NB4 (cell line): ENCODE results near the gene TMEM218.

Experiments
- DNase-seq: peaks from one replicate; pipeline ENCODE4 v3.0.0; 2010; ENCODE audit warnings: low read depth
- H3K4me3 ChIP-seq: one replicate; pipeline ENCODE4 v1.5.1; 2011; ENCODE audit warnings: mild to moderate bottlenecking, low read depth, low read length, moderate library complexity
- MYC ChIP-seq: IDR thresholded peaks from 2 replicates; pipeline ENCODE4 v1.6.1; 2011; ENCODE audit warnings: low read depth, low read length
- POLR2A ChIP-seq: IDR thresholded peaks from 2 replicates; pipeline ENCODE4 v1.6.1; 2011; ENCODE audit warnings: mild to moderate bottlenecking; ENCODE audit not compliant: insufficient read length; ENCODE audit errors: extremely low read depth
- TF ChIP-seq, protein P1 (sequence below): IDR thresholded peaks from one replicate; pipeline ENCODE4 v1.5.1; 2012; ENCODE audit warnings: low read depth, low read length
- TF ChIP-seq, protein P2 (sequence below): IDR thresholded peaks from 2 replicates; pipeline ENCODE4 v1.6.1; 2011; ENCODE audit warnings: low read depth, low read length

TMEM218 gene

DNA sequence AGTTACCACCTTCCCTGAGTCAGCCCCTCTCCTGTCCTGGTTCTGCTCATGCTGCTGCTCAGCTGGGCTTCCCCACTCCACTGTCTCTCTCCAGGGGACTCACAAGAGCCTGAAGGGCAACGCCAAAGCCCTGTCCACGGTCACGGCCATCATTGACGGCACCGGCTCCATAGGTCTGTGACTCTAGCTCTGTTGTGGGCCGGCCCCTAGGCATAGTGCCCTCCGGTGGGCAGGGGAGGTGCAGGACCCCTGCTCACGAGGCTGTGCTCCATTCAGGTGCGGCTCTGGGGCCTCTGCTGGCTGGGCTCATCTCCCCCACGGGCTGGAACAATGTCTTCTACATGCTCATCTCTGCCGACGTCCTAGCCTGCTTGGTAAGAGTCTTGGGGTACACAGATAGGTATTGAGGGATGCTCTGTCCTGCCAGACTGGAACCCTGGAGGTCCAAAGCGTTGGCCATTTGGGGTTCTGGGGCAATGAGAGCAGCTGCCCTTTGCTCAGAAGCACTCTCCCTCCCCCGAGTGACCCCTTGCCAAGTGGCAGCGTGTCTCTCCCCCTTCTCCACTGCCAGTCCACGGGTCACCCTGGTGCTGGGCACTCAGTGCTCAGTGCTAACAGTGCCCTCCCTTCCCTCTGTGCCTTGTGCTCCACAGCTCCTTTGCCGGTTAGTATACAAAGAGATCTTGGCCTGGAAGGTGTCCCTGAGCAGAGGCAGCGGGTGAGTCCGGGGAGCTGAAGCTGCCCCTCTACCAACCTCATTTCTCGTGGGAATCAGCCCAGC lies 25.9 kb downstream of the TMEM218 start:
- no peak overlapping the region for H3K4me3 ChIP-seq
- DNase-seq, result no peak
- TF ChIP-seq, protein P1, sequence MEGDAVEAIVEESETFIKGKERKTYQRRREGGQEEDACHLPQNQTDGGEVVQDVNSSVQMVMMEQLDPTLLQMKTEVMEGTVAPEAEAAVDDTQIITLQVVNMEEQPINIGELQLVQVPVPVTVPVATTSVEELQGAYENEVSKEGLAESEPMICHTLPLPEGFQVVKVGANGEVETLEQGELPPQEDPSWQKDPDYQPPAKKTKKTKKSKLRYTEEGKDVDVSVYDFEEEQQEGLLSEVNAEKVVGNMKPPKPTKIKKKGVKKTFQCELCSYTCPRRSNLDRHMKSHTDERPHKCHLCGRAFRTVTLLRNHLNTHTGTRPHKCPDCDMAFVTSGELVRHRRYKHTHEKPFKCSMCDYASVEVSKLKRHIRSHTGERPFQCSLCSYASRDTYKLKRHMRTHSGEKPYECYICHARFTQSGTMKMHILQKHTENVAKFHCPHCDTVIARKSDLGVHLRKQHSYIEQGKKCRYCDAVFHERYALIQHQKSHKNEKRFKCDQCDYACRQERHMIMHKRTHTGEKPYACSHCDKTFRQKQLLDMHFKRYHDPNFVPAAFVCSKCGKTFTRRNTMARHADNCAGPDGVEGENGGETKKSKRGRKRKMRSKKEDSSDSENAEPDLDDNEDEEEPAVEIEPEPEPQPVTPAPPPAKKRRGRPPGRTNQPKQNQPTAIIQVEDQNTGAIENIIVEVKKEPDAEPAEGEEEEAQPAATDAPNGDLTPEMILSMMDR, result peak; percentile 15
- no peak for TF ChIP-seq MYC

DNA sequence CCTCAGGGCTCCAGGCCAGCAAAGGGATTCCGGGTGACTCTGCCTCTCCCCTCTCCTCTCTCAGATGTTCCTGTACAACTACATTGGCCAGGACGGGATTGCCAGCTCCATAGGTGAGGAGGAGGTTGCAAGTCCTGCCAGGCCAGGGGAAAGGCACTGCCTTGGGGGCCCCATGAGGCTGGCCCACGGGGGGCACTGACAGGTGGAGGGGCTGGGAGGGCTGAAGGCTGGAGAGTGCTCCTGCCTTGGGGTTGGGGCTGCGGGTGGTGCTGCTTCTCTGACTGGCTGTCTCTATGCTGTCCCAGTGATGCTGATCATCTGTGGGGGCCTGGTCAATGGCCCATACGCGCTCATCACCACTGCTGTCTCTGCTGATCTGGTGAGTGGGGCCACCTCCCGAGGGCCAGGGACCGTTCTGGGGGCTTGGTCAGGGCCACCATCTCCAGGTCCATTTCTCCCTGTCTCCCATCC lies 26.6 kb downstream of the TMEM218 start:
- TF ChIP-seq, protein P2, sequence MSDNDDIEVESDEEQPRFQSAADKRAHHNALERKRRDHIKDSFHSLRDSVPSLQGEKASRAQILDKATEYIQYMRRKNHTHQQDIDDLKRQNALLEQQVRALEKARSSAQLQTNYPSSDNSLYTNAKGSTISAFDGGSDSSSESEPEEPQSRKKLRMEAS, result no peak
- TF ChIP-seq POLR2A (no peak), MYC (no peak)
- TF ChIP-seq, protein P1, result no peak
- no peak overlapping the region for H3K4me3 ChIP-seq
- DNase-seq, result no peak

GRCh38 chr11:125084057-125084416 lies 27.4 kb downstream of the TMEM218 start:
- no peak overlapping the region for H3K4me3 ChIP-seq
- no peak for DNase-seq
- TF ChIP-seq, protein P1, result no peak
- TF ChIP-seq MYC (no peak), POLR2A (no peak)
- TF ChIP-seq, protein P2, result no peak

GRCh38 chr11:125083312-125084056 lies 27.9 kb downstream of the TMEM218 start:
- no peak for TF ChIP-seq POLR2A
- TF ChIP-seq, protein P1, result no peak
- TF ChIP-seq, protein P2, result no peak
- TF ChIP-seq MYC, result no peak

DNA sequence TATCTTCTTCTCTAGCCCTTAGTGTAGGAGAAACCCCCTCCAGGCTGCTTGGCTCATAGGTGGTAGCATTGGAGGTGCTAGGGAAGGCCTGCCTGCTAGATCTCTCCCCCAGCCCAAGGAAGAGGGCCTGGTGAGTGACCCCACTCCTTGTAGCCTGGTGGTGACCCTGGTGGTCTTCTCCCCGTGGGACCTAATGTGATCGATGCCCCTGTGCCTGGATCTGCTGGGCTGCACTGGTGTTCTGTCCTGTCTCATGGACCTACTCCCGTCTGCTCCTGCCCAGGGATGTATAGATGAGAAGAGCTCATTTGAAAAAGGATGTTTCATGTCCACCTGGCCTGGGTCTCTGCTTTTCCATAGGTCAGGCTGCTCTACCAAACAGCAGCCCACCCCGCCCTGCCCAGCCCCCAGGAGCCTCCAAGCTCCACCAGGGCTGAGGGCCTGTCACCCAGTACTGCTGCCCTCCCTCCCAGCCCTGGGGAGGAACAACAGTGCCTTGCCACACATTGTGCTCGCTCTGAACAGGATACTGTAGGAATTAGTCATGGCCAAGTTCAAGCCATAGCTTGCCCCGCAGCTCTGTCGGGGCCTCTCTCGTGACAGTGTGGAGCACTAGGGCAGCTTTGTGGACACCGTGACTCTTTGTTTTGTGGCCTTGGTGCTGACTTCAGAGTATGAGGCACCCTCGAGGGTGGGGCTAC lies 28.7 kb downstream of the TMEM218 start:
- H3K4me3 ChIP-seq, result no peak overlapping the region
- DNase-seq, result peak; percentile 34
- TF ChIP-seq, protein P1, result no peak
- TF ChIP-seq, protein P2, result no peak
- TF ChIP-seq POLR2A (no peak), MYC (no peak)

More at GRCh38 chr11:125083312-125084056, 27.9 kb downstream of the TMEM218 start:
- DNase-seq, result no peak
- H3K4me3 ChIP-seq, result no peak overlapping the region
